Ascending aorta (tissue), 2 donors: ENCODE data around the gene TRHDE. TPM values are rescaled to one million over a fixed set of nuclear protein-coding genes. Genes with fewer than 3 reads are reported as not detected.

Experiments used
- DNase-seq, 2 donors: peaks; one replicate each; pipeline ENCODE4 v3.0.0-alpha.2; 2019; ENCODE audit warnings: low spot score in 2 of 2
- H3K27ac ChIP-seq, 2 donors: fragments of 200-600 bp; sonication (generic); one replicate each; pipeline ENCODE4 v1.5.1; 2016 to 2017; ENCODE audit warnings: mild to moderate bottlenecking in 1 of 2
- H3K27me3 ChIP-seq: fragments of 200-600 bp; sonication (generic); one replicate; pipeline ENCODE4 v1.5.1; 2017
- H3K36me3 ChIP-seq, 2 donors: fragments of 200-600 bp; sonication (generic); one replicate each; pipeline ENCODE4 v1.5.1; 2016
- H3K4me1 ChIP-seq, 2 donors: fragments of 200-600 bp; sonication (generic); one replicate each; pipeline ENCODE4 v1.5.1; 2016 to 2017; ENCODE audit warnings: mild to moderate bottlenecking in 1 of 2
- H3K4me3 ChIP-seq, 2 donors: fragments of 200-600 bp; sonication (generic); one replicate each; pipeline ENCODE4 v1.5.1; 2016 to 2017; ENCODE audit warnings: mild to moderate bottlenecking in 1 of 2
- H3K9me3 ChIP-seq, 2 donors: fragments of 200-600 bp; sonication (generic); one replicate each; pipeline ENCODE4 v1.5.1; 2016
- CTCF ChIP-seq, 3 experiments: fragments of 200-600 bp in 2 of 3; fragments of 450-650 bp in 1 of 3; sonication (generic) in 2 of 3; IDR thresholded peaks; one replicate each; pipeline ENCODE4 v1.5.1; 2016 to 2019; ENCODE audit warnings: antibody characterized with exemption in 3 of 3, mild to moderate bottlenecking in 1 of 3, moderate library complexity in 1 of 3
- intact Hi-C: fragments of 100-400 bp; cut with DNase I; formaldehyde crosslinking; loops from one replicate; pipeline ENCODE4 v1.15.1; 2023
- total RNA-seq: library from RNA; depleted of rRNA; stranded (reverse); fragments of >200 nt; gene quantifications from one replicate; pipeline ENCODE4 v1.1.0, GENCODE V29; 2016

Gene TRHDE
- total RNA-seq, 1 donor from 2014 or later, result 34.0 TPM

DNA sequence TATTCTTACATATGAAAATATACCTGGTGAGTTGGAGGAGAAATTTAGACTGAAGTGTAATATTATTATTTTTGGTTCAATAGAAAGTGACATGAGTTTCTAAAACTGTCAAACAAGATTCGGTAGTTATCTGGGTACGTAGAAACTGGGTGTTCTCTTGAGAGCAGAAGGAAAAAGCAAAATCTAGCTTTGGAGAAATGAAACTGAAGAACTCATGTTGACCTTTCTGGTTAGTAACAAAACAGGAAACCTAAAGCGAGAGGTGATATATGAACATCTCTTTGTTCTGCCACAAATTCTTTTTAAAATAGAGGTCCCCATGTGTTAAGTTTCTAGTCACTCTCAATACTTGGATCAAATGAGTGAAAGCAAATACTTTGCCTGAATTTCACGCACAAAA lies 401.7 kb downstream of the TRHDE start:
- no peak overlapping the region for H3K4me3 ChIP-seq
- TF ChIP-seq CTCF (IDR thresholded peaks at IDR 0.05), result no peak
- H3K9me3 ChIP-seq, result no peaks in the 10 kb centered on the region
- DNase-seq, result no peak
- intact Hi-C loops, result no loop called here
- no peaks in the 10 kb centered on the region for H3K4me1 ChIP-seq
- no peaks in the 10 kb centered on the region for H3K27me3 ChIP-seq
- no peak overlapping the region for H3K27ac ChIP-seq
- H3K36me3 ChIP-seq, result no peaks in the 10 kb centered on the region

DNA sequence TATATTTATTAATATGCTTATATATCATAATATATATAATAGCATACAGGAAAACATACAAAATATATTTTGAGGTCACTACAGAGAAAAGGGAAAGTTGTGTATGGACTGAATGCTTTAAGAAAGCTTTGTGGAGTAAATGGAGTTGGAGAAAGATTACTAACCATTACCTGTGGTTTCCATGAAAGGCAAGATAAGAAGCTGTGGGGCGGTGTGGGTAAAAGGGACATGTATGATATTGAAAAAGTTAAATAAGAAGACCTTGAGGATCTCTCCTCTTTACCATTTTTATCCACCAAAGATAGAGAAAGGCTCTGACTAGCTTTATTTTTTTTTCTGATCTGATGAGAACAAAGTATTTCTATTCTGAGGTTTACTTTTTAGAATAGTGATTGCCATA lies 404.4 kb downstream of the TRHDE start:
- no peaks in the 10 kb centered on the region for H3K27me3 ChIP-seq
- H3K4me1 ChIP-seq, result no peaks in the 10 kb centered on the region
- no peaks in the 10 kb centered on the region for H3K36me3 ChIP-seq
- H3K9me3 ChIP-seq, result no peaks in the 10 kb centered on the region
- intact Hi-C loops, result no loop called here
- TF ChIP-seq CTCF (IDR thresholded peaks at IDR 0.05), result no peak
- no peak for DNase-seq
- H3K27ac ChIP-seq, result no peak overlapping the region
- H3K4me3 ChIP-seq, result no peak overlapping the region

DNA sequence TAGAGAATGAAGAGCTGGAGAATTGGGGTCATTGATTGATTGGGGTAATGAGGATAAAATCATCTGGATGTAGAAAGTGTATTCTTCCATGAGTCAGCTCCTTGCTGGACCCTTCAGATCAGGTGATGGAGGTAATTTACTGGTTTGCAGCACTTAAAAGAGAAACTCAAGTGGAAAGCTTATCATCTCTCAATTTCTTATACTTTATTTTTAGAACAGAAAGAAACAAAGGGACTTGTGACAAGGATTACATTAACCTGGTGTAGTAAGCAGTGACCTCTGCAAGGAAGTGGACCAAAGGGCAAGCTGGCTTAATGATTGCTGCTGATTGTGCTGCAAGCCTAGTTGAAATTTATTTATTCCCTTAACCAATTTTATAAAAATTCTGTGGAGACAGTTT lies 405.0 kb downstream of the TRHDE start:
- no peak for DNase-seq
- no peak overlapping the region for H3K27ac ChIP-seq
- intact Hi-C loops, result no loop called here
- no peaks in the 10 kb centered on the region for H3K27me3 ChIP-seq
- H3K4me1 ChIP-seq, result no peaks in the 10 kb centered on the region
- H3K4me3 ChIP-seq, result no peak overlapping the region
- H3K9me3 ChIP-seq, result no peaks in the 10 kb centered on the region
- TF ChIP-seq CTCF (IDR thresholded peaks at IDR 0.05), result no peak
- no peaks in the 10 kb centered on the region for H3K36me3 ChIP-seq

GRCh38 chr12:72677846-72678245 lies 405.7 kb downstream of the TRHDE start:
- Histone ChIP-seq H3K27ac (no peak overlapping the region), H3K9me3 (no peaks in the 10 kb centered on the region), H3K4me1 (no peaks in the 10 kb centered on the region), H3K36me3 (no peaks in the 10 kb centered on the region), H3K27me3 (no peaks in the 10 kb centered on the region), H3K4me3 (no peak overlapping the region)
- intact Hi-C loops, result no loop called here
- no peak for DNase-seq
- no peak for TF ChIP-seq CTCF (IDR thresholded peaks at IDR 0.05)

DNA sequence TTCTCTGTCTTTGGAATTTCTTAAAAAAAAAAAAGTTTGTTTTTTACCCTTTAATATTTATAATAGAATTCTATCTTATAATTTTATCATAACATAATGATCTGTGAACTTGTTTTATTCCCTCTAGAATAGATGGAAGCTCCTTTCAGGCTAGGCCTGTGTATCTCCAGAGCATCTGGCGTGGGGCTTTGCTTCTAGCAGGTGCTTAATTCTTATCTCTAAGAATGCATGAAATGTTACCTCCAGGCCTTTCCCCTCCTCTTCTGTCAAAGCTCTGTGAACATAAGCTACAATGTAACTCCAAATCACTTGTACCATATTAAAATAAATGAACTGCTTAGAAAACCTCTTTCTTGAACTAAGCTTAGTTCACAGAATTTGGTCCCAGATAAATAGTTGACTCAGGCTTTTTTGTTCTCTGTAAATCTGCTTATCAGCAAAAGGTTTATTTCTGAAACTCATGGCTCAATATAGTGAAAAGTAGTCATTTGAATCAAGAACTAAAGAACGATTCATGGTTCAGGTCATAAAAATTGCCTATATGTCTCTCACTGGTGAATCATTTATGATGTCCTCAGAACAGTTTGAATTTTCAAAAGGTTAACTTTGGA lies 407.1 kb downstream of the TRHDE start:
- Histone ChIP-seq H3K9me3 (no peaks in the 10 kb centered on the region), H3K27ac (no peak overlapping the region), H3K4me3 (no peak overlapping the region), H3K27me3 (no peaks in the 10 kb centered on the region), H3K36me3 (no peaks in the 10 kb centered on the region), H3K4me1 (no peaks in the 10 kb centered on the region)
- DNase-seq, result no peak
- intact Hi-C loops, result no loop called here
- TF ChIP-seq CTCF (IDR thresholded peaks at IDR 0.05), result no peak

DNA sequence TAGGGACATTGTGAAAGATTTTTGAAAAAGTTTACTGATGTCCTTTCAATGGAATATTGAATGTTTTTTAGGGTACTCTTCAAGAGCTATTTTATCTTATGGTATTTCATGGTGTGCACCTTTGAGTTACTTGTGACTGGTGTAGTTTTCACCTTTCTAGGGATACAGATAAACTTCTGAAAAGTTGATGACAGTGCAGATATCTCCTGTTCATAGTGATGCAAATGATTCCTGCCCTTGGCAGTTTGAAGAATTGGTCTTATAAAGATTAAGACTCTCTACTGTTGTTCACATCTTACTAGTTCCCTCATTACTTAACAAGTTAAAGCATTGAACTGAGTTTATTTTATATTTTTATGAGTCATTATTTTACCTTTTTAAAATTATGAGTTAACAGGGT lies 408.9 kb downstream of the TRHDE start:
- no peak overlapping the region for H3K4me3 ChIP-seq
- no peak for DNase-seq
- H3K9me3 ChIP-seq, result no peaks in the 10 kb centered on the region
- H3K36me3 ChIP-seq, result no peaks in the 10 kb centered on the region
- intact Hi-C loops, result no loop called here
- no peaks in the 10 kb centered on the region for H3K27me3 ChIP-seq
- H3K27ac ChIP-seq, result no peak overlapping the region
- H3K4me1 ChIP-seq, result no peaks in the 10 kb centered on the region
- TF ChIP-seq CTCF (IDR thresholded peaks at IDR 0.05), result no peak
